ENCODE measurements around the gene FBN2.

Gene FBN2

GRCh38 chr5:128434993-128435392, 103.1 kb downstream of the FBN2 start:
- Histone ChIP-seq H3K27ac (no peak overlapping the region), H3K4me3 (IDR thresholded peaks at IDR 0.05; ENCODE audit: insufficient read depth, low read depth, low read length) (no peak overlapping the region), H3K4me2 (no peak overlapping the region), H2AFZ (ENCODE audit: low read depth) (no peak overlapping the region), H3K4me1 (ENCODE audit: low read depth, poor library complexity, severe bottlenecking) (no peaks in the 10 kb centered on the region), H3K79me2 (ENCODE audit: insufficient read depth, low read depth) (no peaks in the 10 kb centered on the region), H3K36me3 (ENCODE audit: insufficient read depth) (no peaks in the 10 kb centered on the region), H3K9ac (no peak overlapping the region), H4K20me1 (ENCODE audit: insufficient read depth) (no peaks in the 10 kb centered on the region), H3K27me3 (ENCODE audit: insufficient read depth, low read depth) (no peaks in the 10 kb centered on the region)
- no peak for TF ChIP-seq CTCF (conservative IDR thresholded peaks at IDR 0.05; ENCODE audit: low read depth, low read length)

GRCh38 chr5:128432913-128433440, 105.1 kb downstream of the FBN2 start:
- Histone ChIP-seq H3K4me1 (ENCODE audit: low read depth, poor library complexity, severe bottlenecking) (no peaks in the 10 kb centered on the region), H3K9ac (no peak overlapping the region), H3K36me3 (ENCODE audit: insufficient read depth) (no peaks in the 10 kb centered on the region), H3K27me3 (ENCODE audit: insufficient read depth, low read depth) (no peaks in the 10 kb centered on the region), H4K20me1 (ENCODE audit: insufficient read depth) (no peaks in the 10 kb centered on the region), H3K4me2 (no peak overlapping the region), H3K79me2 (ENCODE audit: insufficient read depth, low read depth) (no peaks in the 10 kb centered on the region), H2AFZ (ENCODE audit: low read depth) (no peak overlapping the region), H3K27ac (no peak overlapping the region), H3K4me3 (IDR thresholded peaks at IDR 0.05; ENCODE audit: insufficient read depth, low read depth, low read length) (no peak overlapping the region)
- no peak for TF ChIP-seq CTCF (conservative IDR thresholded peaks at IDR 0.05; ENCODE audit: low read depth, low read length)

- no peak overlapping the region for H3K4me2 ChIP-seq
- no peaks in the 10 kb centered on the region for H4K20me1 ChIP-seq (ENCODE audit: insufficient read depth)
- H2AFZ ChIP-seq (ENCODE audit: low read depth) = no peak overlapping the region
- H3K79me2 ChIP-seq (ENCODE audit: insufficient read depth, low read depth) = no peaks in the 10 kb centered on the region
- H3K36me3 ChIP-seq (ENCODE audit: insufficient read depth) = no peaks in the 10 kb centered on the region
- H3K4me3 ChIP-seq (IDR thresholded peaks at IDR 0.05; ENCODE audit: insufficient read depth, low read depth, low read length) = no peak overlapping the region
- H3K4me1 ChIP-seq (ENCODE audit: low read depth, poor library complexity, severe bottlenecking) = no peaks in the 10 kb centered on the region
- no peaks in the 10 kb centered on the region for H3K27me3 ChIP-seq (ENCODE audit: insufficient read depth, low read depth)
- no peak for TF ChIP-seq CTCF (conservative IDR thresholded peaks at IDR 0.05; ENCODE audit: low read depth, low read length)
- no peak overlapping the region for H3K9ac ChIP-seq
- no peak overlapping the region for H3K27ac ChIP-seq
Measured at GRCh38 chr5:128427921-128428320, 110.1 kb downstream of the FBN2 start.

GRCh38 chr5:128426090-128426534, 111.9 kb downstream of the FBN2 start:
- no peak for TF ChIP-seq CTCF (conservative IDR thresholded peaks at IDR 0.05; ENCODE audit: low read depth, low read length)
- H3K4me2 ChIP-seq = no peak overlapping the region
- H3K27ac ChIP-seq = no peak overlapping the region
- no peaks in the 10 kb centered on the region for H3K36me3 ChIP-seq (ENCODE audit: insufficient read depth)
- H4K20me1 ChIP-seq (ENCODE audit: insufficient read depth) = no peaks in the 10 kb centered on the region
- H3K79me2 ChIP-seq (ENCODE audit: insufficient read depth, low read depth) = no peaks in the 10 kb centered on the region
- no peak overlapping the region for H3K9ac ChIP-seq
- H3K4me1 ChIP-seq (ENCODE audit: low read depth, poor library complexity, severe bottlenecking) = no peaks in the 10 kb centered on the region
- H3K27me3 ChIP-seq (ENCODE audit: insufficient read depth, low read depth) = no peaks in the 10 kb centered on the region
- no peak overlapping the region for H2AFZ ChIP-seq (ENCODE audit: low read depth)
- no peak overlapping the region for H3K4me3 ChIP-seq (IDR thresholded peaks at IDR 0.05; ENCODE audit: insufficient read depth, low read depth, low read length)
